ENCODE measurements around the gene MSRB1. TPM values are rescaled to one million over a fixed set of nuclear protein-coding genes. Genes with fewer than 3 reads are reported as not detected.

MSRB1 gene
- total and polyA plus RNA-seq, 2 experiments from 2014 or later = 14.1 to 26.9 TPM

DNA sequence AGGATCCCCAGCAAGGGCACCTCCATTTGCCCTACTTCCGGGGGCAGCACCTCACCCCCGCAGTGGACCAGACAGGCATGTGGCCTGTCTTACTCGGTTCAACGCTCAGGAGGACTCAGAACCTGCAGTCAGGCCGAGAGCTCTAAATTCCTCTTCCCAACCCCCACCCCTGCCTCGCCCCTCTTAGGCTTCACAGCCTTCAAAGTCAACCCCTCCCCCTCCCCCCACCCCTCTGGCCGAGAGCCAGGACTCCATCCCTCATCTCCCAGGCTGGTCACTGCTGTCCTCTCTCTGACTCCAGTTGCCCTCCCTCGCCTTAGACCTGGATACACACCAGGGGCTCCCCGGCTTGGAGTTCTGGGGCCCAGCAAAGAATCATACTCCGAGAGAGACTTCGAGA, 16.7 kb downstream of the MSRB1 start:
- WGBS, 2 experiments (ENCODE audit: low coverage in 1 of 2, low lambda C conversion rate in 2 of 2, missing lambda C conversion rate in 2 of 2) = 54 to 59% methylated on average over 5 to 11 of the region's 11 CpGs
- no peak for TF ChIP-seq EZH2phosphoT487 (IDR thresholded peaks at IDR 0.05; ENCODE audit: insufficient read depth, low read depth)
- TF ChIP-seq EZH2 (IDR thresholded peaks at IDR 0.05; ENCODE audit: insufficient read depth, poor library complexity, severe bottlenecking) = no peak
- Histone ChIP-seq H3K79me2 (ENCODE audit: insufficient read depth) (no peaks in the 10 kb centered on the region), H4K20me1 (ENCODE audit: insufficient read depth) (no peaks in the 10 kb centered on the region), H2AFZ (no peak overlapping the region), H3K9me2 (ENCODE audit: insufficient read depth) (no peaks in the 10 kb centered on the region), H3K9ac (no peak overlapping the region), H3K27me3 (replicated peaks; ENCODE audit: insufficient read depth) (peaks cover 25% of the 10 kb centered on the region), H3F3A (ENCODE audit: insufficient read depth) (no peaks in the 10 kb centered on the region), H3K27ac (no peak overlapping the region), H3K36me3 (ENCODE audit: low read depth) (no peaks in the 10 kb centered on the region), H3K4me3 (no peak overlapping the region), H3K4me1 (ENCODE audit: insufficient read depth) (no peaks in the 10 kb centered on the region), H3K4me2 (ENCODE audit: unreplicated experiment) (no peak overlapping the region), H3K9me3 (ENCODE audit: low read depth) (no peaks in the 10 kb centered on the region)
- in situ Hi-C loops (cut with MboI) = no loop called here
- no peak for DNase-seq

GRCh38 chr16:1924095-1924494, 18.9 kb downstream of the MSRB1 start:
- TF ChIP-seq EZH2 (IDR thresholded peaks at IDR 0.05; ENCODE audit: insufficient read depth, poor library complexity, severe bottlenecking) (no peak), EZH2phosphoT487 (IDR thresholded peaks at IDR 0.05; ENCODE audit: insufficient read depth, low read depth) (no peak)
- no peak overlapping the region for H2AFZ ChIP-seq
- in situ Hi-C loops (cut with MboI) = no loop called here

DNA sequence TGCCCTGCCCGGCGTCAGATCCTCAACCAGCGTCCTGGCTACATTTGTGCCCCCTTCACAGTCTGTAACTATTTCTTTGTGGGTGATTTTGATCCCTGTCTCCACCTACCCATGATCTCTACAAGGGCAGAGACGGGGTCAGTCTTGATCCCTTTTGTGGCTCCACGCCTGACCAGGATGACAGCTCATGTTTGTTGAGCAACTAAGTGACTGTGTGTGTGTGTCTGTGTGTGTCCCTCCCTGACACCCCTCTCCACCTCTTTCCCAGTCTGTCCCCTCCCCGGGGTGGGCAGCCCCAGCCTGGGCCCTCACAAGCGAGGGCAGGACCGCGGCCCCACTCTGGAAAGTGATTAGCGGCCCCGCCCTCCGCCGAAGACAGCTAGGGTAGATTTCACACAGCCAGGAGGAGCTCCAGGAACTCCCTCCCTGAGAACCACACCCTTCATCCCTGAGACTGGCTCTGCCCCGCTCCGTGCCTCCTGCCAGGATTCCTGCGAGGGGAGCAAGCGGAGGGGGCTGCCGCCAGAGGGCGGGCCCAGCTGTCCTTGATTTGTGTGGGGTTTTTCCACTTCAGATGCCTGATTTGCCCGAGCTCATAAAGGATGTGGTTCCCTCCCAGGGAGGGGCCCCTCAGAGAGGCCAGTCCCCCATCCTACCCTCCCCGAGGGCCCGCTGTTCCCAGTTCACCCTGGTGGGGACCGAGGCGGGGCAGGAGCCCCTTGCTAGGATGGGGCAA, 19.5 kb downstream of the MSRB1 start:
- H3K27ac ChIP-seq = no peak overlapping the region
- H2AFZ ChIP-seq = peak overlapping the region; percentile 66; the same call in 1 of the 2 replicates
- H3K9me2 ChIP-seq (ENCODE audit: insufficient read depth) = no peaks in the 10 kb centered on the region
- no peaks in the 10 kb centered on the region for H4K20me1 ChIP-seq (ENCODE audit: insufficient read depth)
- DNase-seq = peak; percentile 70
- peaks cover 46% of the 10 kb centered on the region for H3K27me3 ChIP-seq (replicated peaks; ENCODE audit: insufficient read depth)
- H3K9me3 ChIP-seq (ENCODE audit: low read depth) = no peaks in the 10 kb centered on the region
- no peak for TF ChIP-seq EZH2phosphoT487 (IDR thresholded peaks at IDR 0.05; ENCODE audit: insufficient read depth, low read depth)
- no peak for TF ChIP-seq EZH2 (IDR thresholded peaks at IDR 0.05; ENCODE audit: insufficient read depth, poor library complexity, severe bottlenecking)
- no peaks in the 10 kb centered on the region for H3K36me3 ChIP-seq (ENCODE audit: low read depth)
- 12 to 13% methylated on average over 19 to 24 of the region's 24 CpGs for WGBS, 2 experiments (ENCODE audit: low coverage in 1 of 2, low lambda C conversion rate in 2 of 2, missing lambda C conversion rate in 2 of 2)
- H3K4me1 ChIP-seq (ENCODE audit: insufficient read depth) = no peaks in the 10 kb centered on the region
- in situ Hi-C loops (cut with MboI) = no loop called here
- no peak overlapping the region for H3K4me2 ChIP-seq (ENCODE audit: unreplicated experiment)
- H3K9ac ChIP-seq = no peak overlapping the region
- H3K79me2 ChIP-seq (ENCODE audit: insufficient read depth) = no peaks in the 10 kb centered on the region
- H3K4me3 ChIP-seq = no peak overlapping the region
- no peaks in the 10 kb centered on the region for H3F3A ChIP-seq (ENCODE audit: insufficient read depth)

More at GRCh38 chr16:1924095-1924494, 18.9 kb downstream of the MSRB1 start:
- no peak for DNase-seq
- Histone ChIP-seq H3K9ac (no peak overlapping the region), H3K9me2 (ENCODE audit: insufficient read depth) (no peaks in the 10 kb centered on the region), H3K4me1 (ENCODE audit: insufficient read depth) (no peaks in the 10 kb centered on the region), H3K4me2 (ENCODE audit: unreplicated experiment) (no peak overlapping the region), H3F3A (ENCODE audit: insufficient read depth) (no peaks in the 10 kb centered on the region), H4K20me1 (ENCODE audit: insufficient read depth) (no peaks in the 10 kb centered on the region), H3K36me3 (ENCODE audit: low read depth) (no peaks in the 10 kb centered on the region), H3K4me3 (no peak overlapping the region), H3K79me2 (ENCODE audit: insufficient read depth) (no peaks in the 10 kb centered on the region), H3K9me3 (ENCODE audit: low read depth) (no peaks in the 10 kb centered on the region), H3K27me3 (replicated peaks; ENCODE audit: insufficient read depth) (peaks cover 39% of the 10 kb centered on the region), H3K27ac (no peak overlapping the region)
- WGBS, 2 experiments (ENCODE audit: low coverage in 1 of 2, low lambda C conversion rate in 2 of 2, missing lambda C conversion rate in 2 of 2) = 72 to 85% methylated on average over 5 of the region's 5 CpGs

DNA sequence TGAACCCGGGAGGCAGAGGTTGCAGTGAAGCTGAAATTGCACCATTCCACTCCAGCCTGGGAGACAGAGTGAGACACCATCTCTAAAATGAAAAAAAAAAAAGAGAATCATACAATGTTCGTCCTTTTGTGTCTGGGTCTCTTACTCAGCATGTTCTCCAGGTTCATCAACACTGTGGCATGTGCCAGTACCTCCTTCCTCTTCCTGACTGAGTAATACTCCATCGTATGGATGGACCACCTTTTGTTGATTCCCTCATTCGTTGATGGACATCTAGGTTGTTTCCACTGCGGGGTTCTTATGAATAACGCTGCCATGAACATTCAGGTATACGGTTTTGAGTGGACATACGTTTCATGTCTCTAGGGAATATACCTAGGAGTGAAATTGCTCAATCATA, 20.6 kb downstream of the MSRB1 start:
- no peak for DNase-seq

More for the DNA sequence above, 20.6 kb downstream of the MSRB1 start:
- H3K9ac ChIP-seq = no peak overlapping the region
- H3F3A ChIP-seq (ENCODE audit: insufficient read depth) = no peaks in the 10 kb centered on the region
- no peak overlapping the region for H3K4me3 ChIP-seq
- no peaks in the 10 kb centered on the region for H3K9me2 ChIP-seq (ENCODE audit: insufficient read depth)
- H3K4me2 ChIP-seq (ENCODE audit: unreplicated experiment) = no peak overlapping the region
- H2AFZ ChIP-seq = no peak overlapping the region
- 68 to 72% methylated on average over 8 of the region's 8 CpGs for WGBS, 2 experiments (ENCODE audit: low coverage in 1 of 2, low lambda C conversion rate in 2 of 2, missing lambda C conversion rate in 2 of 2)
- in situ Hi-C loops (cut with MboI) = no loop called here
- TF ChIP-seq EZH2 (IDR thresholded peaks at IDR 0.05; ENCODE audit: insufficient read depth, poor library complexity, severe bottlenecking) (no peak), EZH2phosphoT487 (IDR thresholded peaks at IDR 0.05; ENCODE audit: insufficient read depth, low read depth) (no peak)
- no peaks in the 10 kb centered on the region for H3K79me2 ChIP-seq (ENCODE audit: insufficient read depth)
- H3K4me1 ChIP-seq (ENCODE audit: insufficient read depth) = no peaks in the 10 kb centered on the region
- no peak overlapping the region for H3K27ac ChIP-seq
- peaks cover 50% of the 10 kb centered on the region for H3K27me3 ChIP-seq (replicated peaks; ENCODE audit: insufficient read depth)
- H3K9me3 ChIP-seq (ENCODE audit: low read depth) = no peaks in the 10 kb centered on the region
- no peaks in the 10 kb centered on the region for H3K36me3 ChIP-seq (ENCODE audit: low read depth)
- H4K20me1 ChIP-seq (ENCODE audit: insufficient read depth) = no peaks in the 10 kb centered on the region
